ENCODE results near the gene NTN4. TPM values are rescaled to one million over a fixed set of nuclear protein-coding genes. Genes with fewer than 3 reads are reported as not detected.
A peak's percentile ranks its signal among the peaks of the same experiment; 100 is the strongest.

NTN4 gene
- total RNA-seq, 4 donors from 2014 or later = 4.0 to 10.0 (median 5.7) TPM

DNA sequence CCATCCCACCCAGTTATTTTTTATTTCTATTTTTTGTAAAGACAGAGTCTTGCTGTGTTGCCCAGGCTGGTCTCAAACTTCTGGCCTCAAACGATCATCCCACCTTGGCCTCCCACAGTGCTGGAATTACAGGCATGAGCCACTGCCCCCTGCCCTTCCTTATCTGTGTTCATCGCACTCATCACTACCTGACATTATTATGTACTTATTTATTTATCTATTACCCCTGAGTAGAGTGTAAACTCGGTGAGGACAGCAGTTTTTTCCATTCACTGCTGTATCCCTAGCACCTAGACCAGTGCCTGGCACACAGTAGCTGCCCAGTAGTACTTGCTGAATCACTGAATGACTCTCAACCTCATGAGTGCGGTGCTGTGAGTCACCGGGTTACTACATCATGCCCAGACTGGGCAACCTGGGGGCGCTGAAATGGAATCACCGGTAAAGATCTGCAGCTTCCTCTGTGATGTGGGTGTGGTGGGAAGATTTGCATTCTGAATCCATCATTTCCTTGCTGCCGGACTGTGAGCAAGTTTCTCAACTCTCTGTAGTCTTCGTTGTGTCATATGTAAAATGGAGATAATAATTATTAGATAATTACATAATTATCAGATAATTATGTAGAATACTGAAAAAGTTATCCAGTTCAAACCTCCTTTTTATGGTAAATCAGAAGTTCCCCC, 157.4 kb downstream of the NTN4 start:
- no peaks in the 10 kb centered on the region for H3K9me3 ChIP-seq
- no peaks in the 10 kb centered on the region for H3K4me1 ChIP-seq
- peak in 1 of 2 donors; percentile 49 for DNase-seq
- H3K27ac ChIP-seq = peak overlapping the region; percentile 11 to 70 (median 30)
- H3K4me3 ChIP-seq = no peak overlapping the region
- peak; percentile 65 to 83 for ATAC-seq
- in situ Hi-C loops (cut with MboI; ENCODE audit: low sequenced_read_pairs in 4 of 4) = no loop called here
- H3K27me3 ChIP-seq = peaks cover 0 to 2% (median under 1%) of the 10 kb centered on the region in 3 donors
- no peaks in the 10 kb centered on the region for H3K36me3 ChIP-seq
- TF ChIP-seq POLR2A (IDR thresholded peaks at IDR 0.05) = no peak
- TF ChIP-seq, protein P1, sequence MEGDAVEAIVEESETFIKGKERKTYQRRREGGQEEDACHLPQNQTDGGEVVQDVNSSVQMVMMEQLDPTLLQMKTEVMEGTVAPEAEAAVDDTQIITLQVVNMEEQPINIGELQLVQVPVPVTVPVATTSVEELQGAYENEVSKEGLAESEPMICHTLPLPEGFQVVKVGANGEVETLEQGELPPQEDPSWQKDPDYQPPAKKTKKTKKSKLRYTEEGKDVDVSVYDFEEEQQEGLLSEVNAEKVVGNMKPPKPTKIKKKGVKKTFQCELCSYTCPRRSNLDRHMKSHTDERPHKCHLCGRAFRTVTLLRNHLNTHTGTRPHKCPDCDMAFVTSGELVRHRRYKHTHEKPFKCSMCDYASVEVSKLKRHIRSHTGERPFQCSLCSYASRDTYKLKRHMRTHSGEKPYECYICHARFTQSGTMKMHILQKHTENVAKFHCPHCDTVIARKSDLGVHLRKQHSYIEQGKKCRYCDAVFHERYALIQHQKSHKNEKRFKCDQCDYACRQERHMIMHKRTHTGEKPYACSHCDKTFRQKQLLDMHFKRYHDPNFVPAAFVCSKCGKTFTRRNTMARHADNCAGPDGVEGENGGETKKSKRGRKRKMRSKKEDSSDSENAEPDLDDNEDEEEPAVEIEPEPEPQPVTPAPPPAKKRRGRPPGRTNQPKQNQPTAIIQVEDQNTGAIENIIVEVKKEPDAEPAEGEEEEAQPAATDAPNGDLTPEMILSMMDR (IDR thresholded peaks at IDR 0.05 in 4 of 5, conservative IDR thresholded peaks at IDR 0.05 in 1 of 5) = no peak
- intact Hi-C loops (cut with DNase I; ENCODE audit: low total_unique reads) = no loop called here

DNA sequence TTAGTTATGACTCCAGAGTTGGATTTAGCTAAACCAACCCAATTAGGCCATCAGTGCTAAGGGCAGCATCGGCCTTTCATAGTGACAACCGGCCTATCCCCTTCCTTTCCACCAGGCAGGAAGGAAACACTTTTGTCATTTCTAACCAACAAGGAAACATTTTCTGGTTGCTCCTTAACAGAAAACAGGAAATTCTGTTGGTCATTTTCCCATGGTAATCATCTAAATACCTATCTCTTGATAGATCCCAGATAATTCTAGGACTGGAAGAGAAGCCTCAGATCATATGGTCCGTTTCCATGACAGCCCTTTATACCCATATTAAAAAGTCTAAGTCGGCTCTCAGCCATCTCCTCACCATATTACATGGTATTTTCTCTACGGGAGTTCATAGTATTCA, 160.1 kb downstream of the NTN4 start:
- in situ Hi-C loops (cut with MboI; ENCODE audit: low sequenced_read_pairs in 4 of 4) (no loop called here), intact Hi-C loops (cut with DNase I; ENCODE audit: low total_unique reads) (no loop called here)

DNA sequence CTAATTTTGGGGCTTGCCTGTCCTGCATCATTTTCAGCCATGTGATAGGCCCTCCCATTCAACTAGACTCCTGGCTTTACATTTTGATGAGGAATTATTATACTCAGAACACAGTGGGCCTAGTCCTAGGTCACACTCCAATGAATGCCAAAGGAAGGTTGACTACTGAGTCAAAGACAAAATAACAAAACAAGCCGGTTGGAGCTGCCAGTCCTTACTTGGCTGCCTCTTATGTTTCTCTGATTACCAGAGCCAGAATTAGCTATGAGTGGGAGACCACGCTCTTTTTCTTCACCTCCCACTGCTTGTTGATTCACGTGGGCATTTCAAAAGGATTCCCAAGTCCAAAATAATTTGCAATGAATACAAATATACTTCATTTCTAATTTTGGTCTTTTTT, 161.2 kb downstream of the NTN4 start:
- Histone ChIP-seq H3K27me3 (no peaks in the 10 kb centered on the region), H3K4me1 (no peaks in the 10 kb centered on the region), H3K9me3 (no peaks in the 10 kb centered on the region), H3K27ac (no peak overlapping the region), H3K4me3 (no peak overlapping the region), H3K36me3 (no peaks in the 10 kb centered on the region)
- TF ChIP-seq POLR2A (IDR thresholded peaks at IDR 0.05) = no peak
- TF ChIP-seq, protein P1 (IDR thresholded peaks at IDR 0.05 in 4 of 5, conservative IDR thresholded peaks at IDR 0.05 in 1 of 5) = no peak
- ATAC-seq = no peak
- in situ Hi-C loops (cut with MboI; ENCODE audit: low sequenced_read_pairs in 4 of 4) (no loop called here), intact Hi-C loops (cut with DNase I; ENCODE audit: low total_unique reads) (no loop called here)
- no peak for DNase-seq

More for the DNA sequence above, 160.1 kb downstream of the NTN4 start:
- no peak for TF ChIP-seq POLR2A (IDR thresholded peaks at IDR 0.05)
- TF ChIP-seq, protein P1 (IDR thresholded peaks at IDR 0.05 in 4 of 5, conservative IDR thresholded peaks at IDR 0.05 in 1 of 5) = no peak
- Histone ChIP-seq H3K36me3 (no peaks in the 10 kb centered on the region), H3K9me3 (no peaks in the 10 kb centered on the region), H3K27me3 (no peaks in the 10 kb centered on the region), H3K27ac (no peak overlapping the region), H3K4me1 (no peaks in the 10 kb centered on the region), H3K4me3 (no peak overlapping the region)
- DNase-seq (no peak), ATAC-seq (no peak)

DNA sequence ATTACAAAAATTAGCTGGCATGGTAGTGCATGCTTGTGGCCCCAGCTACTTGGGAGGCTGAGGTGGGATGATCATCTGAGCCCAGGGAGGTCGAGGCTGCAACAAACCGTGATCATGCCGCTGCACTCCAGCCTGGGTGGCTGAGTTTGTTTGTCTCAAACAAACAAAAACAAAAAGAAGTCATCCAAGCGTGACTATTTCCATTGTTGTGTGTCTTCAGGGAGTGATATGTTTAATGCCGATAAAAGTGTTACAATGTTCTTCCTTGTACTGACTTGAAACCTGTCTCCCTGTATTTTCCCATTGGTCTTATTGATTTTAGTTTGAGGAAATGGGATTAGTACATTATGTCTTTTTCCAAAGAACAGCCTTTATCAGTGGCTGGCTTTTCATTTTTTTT, 163.7 kb downstream of the NTN4 start:
- TF ChIP-seq, protein P1 (IDR thresholded peaks at IDR 0.05 in 4 of 5, conservative IDR thresholded peaks at IDR 0.05 in 1 of 5) = no peak
- no peak for TF ChIP-seq POLR2A (IDR thresholded peaks at IDR 0.05)
- in situ Hi-C loops (cut with MboI; ENCODE audit: low sequenced_read_pairs in 4 of 4) (no loop called here), intact Hi-C loops (cut with DNase I; ENCODE audit: low total_unique reads) (no loop called here)
- Histone ChIP-seq H3K36me3 (no peaks in the 10 kb centered on the region), H3K4me1 (no peaks in the 10 kb centered on the region), H3K4me3 (no peak overlapping the region), H3K27ac (no peak overlapping the region), H3K27me3 (no peaks in the 10 kb centered on the region), H3K9me3 (no peaks in the 10 kb centered on the region)
- no peak for ATAC-seq
- no peak for DNase-seq

DNA sequence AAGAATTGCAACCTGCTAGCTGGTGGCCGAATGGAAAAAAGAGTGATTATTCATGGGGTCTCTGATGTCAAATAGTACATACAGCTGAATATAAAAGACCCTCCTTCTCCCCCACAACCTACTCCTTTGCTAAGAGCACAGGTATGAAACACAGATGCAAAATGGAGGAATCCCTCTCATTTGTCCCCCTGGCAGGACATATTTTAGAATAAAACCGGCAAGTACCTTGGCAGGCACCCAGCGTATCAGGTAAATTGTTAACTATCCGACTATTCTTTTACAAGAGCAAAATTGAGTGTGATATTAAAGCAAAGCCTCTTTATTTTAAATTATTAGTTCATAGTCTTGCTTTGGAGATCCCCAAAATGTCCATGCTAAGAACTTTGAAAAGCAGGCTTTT, 165.6 kb downstream of the NTN4 start:
- H3K9me3 ChIP-seq = no peaks in the 10 kb centered on the region
- intact Hi-C loops (cut with DNase I; ENCODE audit: low total_unique reads) = no loop called here
- in situ Hi-C loops (cut with MboI; ENCODE audit: low sequenced_read_pairs in 4 of 4) = no loop called here
- TF ChIP-seq, protein P1 (IDR thresholded peaks at IDR 0.05 in 4 of 5, conservative IDR thresholded peaks at IDR 0.05 in 1 of 5) = no peak
- TF ChIP-seq POLR2A (IDR thresholded peaks at IDR 0.05) = no peak
- ATAC-seq (no peak), DNase-seq (no peak)
- no peaks in the 10 kb centered on the region for H3K4me1 ChIP-seq
- no peak overlapping the region for H3K4me3 ChIP-seq
- H3K27ac ChIP-seq = peak overlapping the region in 1 of 4 donors; percentile 14
- no peaks in the 10 kb centered on the region for H3K27me3 ChIP-seq
- no peaks in the 10 kb centered on the region for H3K36me3 ChIP-seq
